HL-60/S4 treated with retinoic acid at 250 ng/mL for 4 days and 3 days (cell line): ENCODE data around the gene EIF3K.

Experiments used
- in situ Hi-C: fragments of 300-500 bp; cut with MboI; formaldehyde crosslinking; loops from 2 replicates; pipeline ENCODE4 v1.7.0; 2022; ENCODE audit warnings: low sequenced_read_pairs

The EIF3K gene

DNA sequence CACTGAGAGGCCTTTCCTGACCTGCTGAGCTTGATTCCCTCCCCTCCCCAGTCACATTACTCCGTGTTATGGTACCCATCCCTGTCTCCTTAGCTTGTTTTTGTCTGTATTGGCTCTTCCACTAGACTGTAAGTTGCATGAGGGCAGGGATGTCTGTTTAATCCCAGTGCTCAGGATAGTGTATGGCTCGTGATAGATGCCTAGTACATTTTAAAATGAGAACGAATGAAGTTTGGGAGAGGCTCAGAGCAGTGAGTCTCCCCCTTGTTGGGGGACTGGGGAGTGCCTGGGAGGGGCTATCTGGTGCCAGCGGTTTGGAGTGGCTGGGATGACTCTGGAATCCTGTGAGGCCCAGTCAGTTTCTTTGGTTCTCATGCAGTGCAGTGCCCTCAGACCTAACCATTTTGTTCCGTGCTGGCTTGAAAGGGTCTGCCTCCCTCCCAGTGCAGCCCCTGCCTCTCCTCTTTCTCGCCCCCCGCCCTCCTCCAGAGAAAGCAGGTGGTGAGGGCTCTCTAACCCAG, 63.9 kb downstream of the EIF3K start:
- in situ Hi-C loops = no loop called here

DNA sequence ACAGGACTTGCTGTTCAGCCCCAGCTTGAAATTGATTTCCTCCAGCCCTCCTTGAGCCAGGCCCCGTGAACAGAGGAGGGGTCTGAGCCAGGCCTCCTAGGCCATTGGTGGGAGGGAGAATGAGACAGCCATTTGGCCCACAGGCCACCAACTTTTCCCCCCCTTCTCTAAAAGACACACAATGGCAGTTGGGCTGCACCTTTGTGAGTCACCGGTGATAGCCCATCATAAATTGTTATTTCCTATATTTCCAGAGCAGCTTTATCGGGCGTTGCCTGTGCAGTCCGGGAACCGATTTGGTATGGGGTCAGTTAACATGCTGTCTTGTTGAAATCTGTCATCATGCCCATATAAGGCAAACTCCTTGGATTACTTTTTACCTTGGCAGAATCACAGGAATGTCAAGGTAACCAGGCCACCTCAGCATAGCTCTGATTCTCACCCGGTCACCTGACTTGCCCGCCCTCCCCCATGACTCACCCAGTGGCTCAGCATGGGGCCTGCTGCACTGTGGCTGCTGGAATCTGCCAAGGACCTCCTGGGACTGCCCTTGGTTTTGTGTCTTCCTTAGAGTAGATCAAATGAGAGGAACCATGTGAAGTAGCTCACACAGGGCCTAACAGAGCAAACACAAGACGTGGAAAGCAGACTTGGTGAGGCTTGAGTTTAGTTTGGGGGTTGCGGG, 64.5 kb downstream of the EIF3K start:
- in situ Hi-C loops = no loop called here

DNA sequence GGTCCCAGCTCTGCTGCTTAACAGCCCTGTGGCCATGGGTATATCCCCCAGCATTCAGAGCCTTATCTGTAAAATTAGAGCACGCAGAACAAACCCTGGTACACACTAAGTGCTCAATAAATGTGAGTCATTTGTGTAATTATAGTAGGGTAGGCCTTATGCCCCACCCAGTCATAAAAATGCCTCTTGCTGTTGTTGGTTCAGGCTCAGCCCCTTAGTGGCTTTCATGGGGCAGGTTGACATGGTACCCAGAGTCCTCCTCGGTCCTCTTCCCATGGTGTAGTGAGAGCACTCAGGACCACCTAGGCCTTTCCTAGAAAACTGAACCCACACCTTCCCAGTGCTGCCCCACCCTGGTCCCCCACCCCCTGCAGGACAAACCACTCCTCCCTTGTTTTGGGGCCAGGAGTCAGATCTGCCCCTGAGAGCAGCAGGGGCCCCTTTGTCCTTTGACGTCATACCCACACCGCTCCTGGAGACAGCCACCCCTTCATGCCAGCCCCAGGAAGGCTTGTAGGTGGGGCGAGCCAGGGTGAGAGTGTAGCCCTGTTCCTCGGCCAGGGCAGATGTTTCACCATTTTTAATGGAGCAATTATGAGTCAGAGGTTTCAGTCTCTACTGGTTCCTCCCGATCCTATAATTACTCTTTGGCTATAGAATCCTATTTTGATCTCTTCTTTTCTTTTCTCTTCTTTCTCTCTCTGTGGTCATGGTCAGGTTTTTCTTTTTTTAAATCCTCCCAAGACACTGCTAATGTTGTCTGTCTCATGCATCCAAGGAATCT, 65.3 kb downstream of the EIF3K start:
- in situ Hi-C loops = no loop called here

DNA sequence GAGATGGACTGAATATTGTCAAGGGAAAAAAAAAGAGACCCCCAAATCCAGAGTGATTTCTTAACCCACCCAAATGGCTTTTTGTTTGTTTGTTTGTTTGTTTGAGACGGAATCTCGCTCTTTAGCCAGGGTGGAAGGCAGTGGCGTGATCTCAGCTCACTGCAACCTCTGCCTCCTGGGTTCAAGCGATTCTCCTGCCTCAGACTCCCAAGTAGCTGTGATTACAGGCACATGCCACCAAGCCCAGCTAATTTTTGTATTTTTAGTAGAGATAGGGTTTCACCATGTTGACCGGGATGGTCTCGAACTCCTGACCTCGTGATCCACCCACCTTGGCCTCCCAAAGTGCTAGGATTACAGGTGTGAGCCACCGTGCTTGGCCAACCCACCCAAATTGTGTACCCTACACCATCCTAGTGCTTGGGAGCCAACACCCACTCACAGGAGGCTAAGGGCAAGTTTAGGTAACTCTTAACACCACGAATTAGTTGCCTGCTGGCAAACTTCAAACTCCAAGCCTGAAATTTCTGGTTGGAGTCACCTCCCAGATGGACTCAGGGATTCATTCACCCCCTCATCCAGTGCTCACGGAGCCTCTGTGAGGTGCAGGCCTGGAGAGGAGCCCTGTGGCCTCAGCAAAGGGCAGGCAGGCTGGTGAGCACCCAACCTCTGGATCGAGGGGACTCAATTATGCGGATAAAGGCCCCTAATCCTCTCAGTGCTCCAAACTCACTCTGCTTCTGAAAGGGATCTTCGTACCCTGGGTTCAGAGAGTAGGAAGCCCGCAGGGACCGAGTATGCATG, 66.1 kb downstream of the EIF3K start:
- in situ Hi-C loops = no loop called here

DNA sequence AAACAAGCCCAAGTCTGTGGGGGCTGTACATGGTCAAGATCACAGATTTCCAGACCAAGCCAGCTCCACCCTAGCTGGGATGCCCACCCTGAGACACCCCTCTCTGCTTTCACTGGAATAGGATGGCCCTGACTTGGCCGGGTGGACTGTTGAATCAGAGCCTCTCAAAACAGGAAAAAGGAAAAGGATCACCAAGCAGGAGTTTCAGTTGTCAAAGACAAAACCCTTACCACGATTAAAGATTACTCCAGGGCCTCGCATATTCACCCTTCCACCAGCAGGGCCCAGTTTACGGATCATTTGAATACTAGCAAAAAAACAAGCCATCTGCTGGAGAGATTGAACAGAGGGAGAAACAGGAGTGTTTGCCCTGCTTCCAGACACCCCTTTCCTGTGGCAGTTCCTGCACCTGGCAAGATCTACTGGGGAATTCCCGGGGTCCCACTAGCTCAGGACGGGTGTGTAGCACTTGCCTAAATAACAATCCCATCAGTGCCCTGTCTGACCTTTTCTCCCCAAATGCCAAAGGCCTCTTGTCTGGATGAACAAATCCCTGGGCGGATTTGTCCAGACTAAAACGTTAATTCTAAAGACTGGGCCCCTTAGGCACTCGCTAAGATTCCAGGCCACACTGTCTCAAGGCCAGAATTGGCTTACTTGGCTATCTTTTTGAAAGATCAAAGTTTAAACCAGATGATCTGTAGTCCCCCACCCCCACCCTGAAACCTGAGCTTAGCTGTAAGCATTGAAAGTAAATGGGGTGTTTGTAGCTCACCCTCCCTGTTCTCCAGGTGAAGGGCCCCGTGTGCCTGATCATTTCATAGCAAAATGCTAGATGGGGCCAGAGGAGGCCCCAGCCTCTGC, 66.9 kb downstream of the EIF3K start:
- in situ Hi-C loops = no loop called here

DNA sequence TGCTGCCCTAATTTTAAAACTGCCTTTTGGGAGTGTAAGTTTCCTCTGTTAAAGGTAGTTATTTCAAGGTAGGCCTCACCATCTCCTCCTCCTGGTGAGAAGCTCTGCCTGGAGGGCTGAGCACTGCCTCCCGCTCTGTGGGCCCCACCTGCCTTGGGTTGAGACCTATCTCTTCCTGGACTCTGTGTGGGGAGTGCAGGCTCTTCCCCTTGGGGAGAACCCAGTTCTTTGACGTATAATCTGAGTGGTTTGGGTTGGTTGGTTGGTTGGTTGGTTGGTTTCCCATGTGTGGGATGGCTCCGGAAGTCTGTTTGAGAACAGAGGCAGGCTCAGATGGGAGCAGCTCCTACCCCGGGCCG, 67.5 kb downstream of the EIF3K start:
- in situ Hi-C loops = no loop called here
